Heart right ventricle (tissue), 16 donors: ENCODE results near the gene OCA2. TPM values are rescaled to one million over a fixed set of nuclear protein-coding genes. Genes with fewer than 3 reads are reported as not detected.

ENCODE experiments used
- ATAC-seq, 8 donors: fragments of 200-7000 bp; cut with Tn5 transposase; one replicate each; pipeline ENCODE4 v1.9.1; 2020; ENCODE audit warnings: mild to moderate bottlenecking in 8 of 8, moderate library complexity in 8 of 8, moderate number of reproducible peaks in 1 of 8
- DNase-seq, 2 donors: peaks; one replicate each; pipeline ENCODE4 v3.0.0-alpha.2; 2020
- H3K27ac ChIP-seq, 10 donors: fragments of 200-600 bp; sonication (generic) in 2 of 10; one replicate each; pipeline versions ENCODE4 v1.5.0 to v1.8.0; 2020 to 2022; ENCODE audit warnings: mild to moderate bottlenecking in 3 of 10
- H3K27me3 ChIP-seq, 7 donors: fragments of 200-600 bp; one replicate each; pipeline ENCODE4 v1.8.0; 2021 to 2022; ENCODE audit warnings: mild to moderate bottlenecking in 2 of 7
- H3K36me3 ChIP-seq, 9 donors: fragments of 200-600 bp; sonication (generic) in 1 of 9; one replicate each; pipeline versions ENCODE4 v1.5.0 to v1.8.0; 2020 to 2022; ENCODE audit warnings: mild to moderate bottlenecking in 2 of 9
- H3K4me1 ChIP-seq, 9 donors: fragments of 200-600 bp; sonication (generic) in 1 of 9; one replicate each; pipeline versions ENCODE4 v1.5.0 to v1.8.0; 2020 to 2022; ENCODE audit warnings: mild to moderate bottlenecking in 4 of 9
- H3K4me3 ChIP-seq, 10 donors: fragments of 200-600 bp; sonication (generic) in 2 of 10; one replicate each; pipeline versions ENCODE4 v1.5.0 to v1.8.0; 2020 to 2022; ENCODE audit warnings: mild to moderate bottlenecking in 7 of 10, moderate library complexity in 2 of 10
- H3K9me3 ChIP-seq, 11 donors: fragments of 200-600 bp in 10 of 11; sonication (generic) in 2 of 11; one replicate each; pipeline versions ENCODE4 v1.5.0 to v1.8.0; 2013 to 2022; ENCODE audit warnings: mild to moderate bottlenecking in 2 of 11, control low read depth in 1 of 11, moderate library complexity in 1 of 11
- WGBS, 2 donors: extraction: QIAGEN DNeasy Blood & Tissue Kit; methylation state at CpG; one replicate each; pipeline ENCODE4 v1.1.7; 2013; ENCODE audit warnings: inconsistent platforms in 1 of 2; 5-methylcytosine and 5-hydroxymethylcytosine counted together
- intact Hi-C, 10 donors: fragments of 100-400 bp; cut with DNase I; formaldehyde crosslinking; loops; one replicate each; pipeline versions ENCODE4 v1.11.1 to v1.14.2; 2022
- polyA plus RNA-seq, 2 donors: library from polyadenylated mRNA; stranded (reverse); fragments of 200-250 nt; gene quantifications; one replicate each; pipeline ENCODE4 v1.2.3, GENCODE V29; 2013
- total RNA-seq, 10 donors: library from RNA; stranded (reverse); fragmentation: NEBNext Ultra II Directional in 3 of 10; extraction: Animal tissue kit (Norgen Biotek cat#: 25700) in 3 of 10; gene quantifications; one replicate each; pipeline versions ENCODE4 v1.2.1 to v1.2.4, GENCODE V29; 2021 to 2023
- TF ChIP-seq, protein P1 (sequence below), 9 donors: fragments of 200-600 bp; sonication (generic) in 2 of 9; IDR thresholded peaks; one replicate each; pipeline versions ENCODE4 v1.5.0 to v1.8.0; 2021 to 2022; ENCODE audit warnings: antibody characterized with exemption in 9 of 9, mild to moderate bottlenecking in 5 of 9, moderate library complexity in 1 of 9
- donor health status: Arrhythmogenic right ventricular cardiomyopathy.
- donor health status: ischemic (EF 13 %, LVEDD 7.1; RV severe dilation, severe dysfunction).
- donor health status: healthy with polysubstance abuse.
- donor health status: DM: no; HTN: yes; CAD: no.
- donor health status: DM: no; HTN: no; CAD: no.
- donor health status: ischemic (EF 25% LVEDD 6.9; RV normal size, moderate dysfunction).
- donor health status: ischemic (EF 25% LVEDD 5.7; RV mildly dilated, moderate dysfunction).
- donor health status: healthy.
- donor health status: DM: yes; HTN: yes; CAD: no.
- donor health status: Ischemic cardiomyopathy.
- donor health status: ischemic (EF 35%, LVEDD 5.7; RV mildly dilated, moderate dysfunction).
- donor health status: nonischemic (EF 11% LVEDD 7.7; RV severe dilation, severe dysfunction).
- donor health status: DM: yes; HTN: yes; CAD: no.
- donor health status: PGD.
- donor health status: ischemic (EF 29% LVEDD 5.4; RV normal size, mild dysfunction).
- donor health status: nonischemic (EF 23%, LVEDD 6.1; RV moderate dilation, normal function).

Gene OCA2
- total and polyA plus RNA-seq, 12 donors: 0.04 to 0.32 (median 0.17) TPM; not detected in 6

DNA sequence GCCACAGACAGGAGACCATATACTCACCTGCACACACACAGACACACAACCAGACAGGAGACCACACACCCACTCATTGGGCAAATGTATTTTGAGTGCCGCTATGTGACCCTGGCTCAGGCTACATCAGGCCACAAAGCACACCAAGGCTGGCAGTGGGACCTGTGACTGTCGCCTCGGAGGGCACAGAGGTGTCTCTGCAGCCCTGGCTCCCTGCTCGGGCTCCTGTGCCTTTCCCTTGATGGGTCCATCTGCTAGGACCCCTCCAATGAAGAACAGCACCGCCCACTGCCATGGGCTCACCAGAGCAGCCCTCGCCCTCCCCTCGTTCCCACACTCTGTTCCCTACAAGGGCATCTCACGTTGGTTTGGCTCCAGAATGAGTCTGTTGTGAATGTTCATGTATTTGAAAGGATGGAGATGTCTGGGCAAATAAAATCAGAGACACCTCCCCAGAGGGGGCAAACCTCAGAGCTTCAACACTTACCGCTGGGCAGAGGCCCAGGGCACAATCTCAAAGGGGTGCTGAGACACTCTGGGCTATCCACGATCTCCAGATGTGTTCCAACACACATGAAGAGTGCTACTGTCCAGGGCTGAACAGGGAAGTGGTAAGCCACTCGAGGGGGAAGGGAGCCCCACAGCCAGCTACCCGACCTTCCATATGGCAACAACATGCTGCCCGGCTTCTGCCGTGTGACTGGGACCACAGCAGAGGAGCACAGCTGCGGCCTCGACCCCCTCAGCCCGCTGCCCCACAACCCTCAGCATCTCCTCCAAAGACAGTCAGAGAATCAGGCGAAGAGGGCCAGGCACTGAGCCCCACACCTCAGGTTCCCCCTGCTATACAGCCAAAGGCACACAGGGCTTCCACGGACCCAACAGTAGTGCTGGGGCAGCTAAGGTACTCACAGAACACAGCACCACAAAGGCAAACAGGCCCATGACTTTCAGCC lies 74.9 kb downstream of the OCA2 start:
- H3K36me3 ChIP-seq: no peaks in the 10 kb centered on the region
- H3K27me3 ChIP-seq: no peaks in the 10 kb centered on the region
- TF ChIP-seq, protein P1, sequence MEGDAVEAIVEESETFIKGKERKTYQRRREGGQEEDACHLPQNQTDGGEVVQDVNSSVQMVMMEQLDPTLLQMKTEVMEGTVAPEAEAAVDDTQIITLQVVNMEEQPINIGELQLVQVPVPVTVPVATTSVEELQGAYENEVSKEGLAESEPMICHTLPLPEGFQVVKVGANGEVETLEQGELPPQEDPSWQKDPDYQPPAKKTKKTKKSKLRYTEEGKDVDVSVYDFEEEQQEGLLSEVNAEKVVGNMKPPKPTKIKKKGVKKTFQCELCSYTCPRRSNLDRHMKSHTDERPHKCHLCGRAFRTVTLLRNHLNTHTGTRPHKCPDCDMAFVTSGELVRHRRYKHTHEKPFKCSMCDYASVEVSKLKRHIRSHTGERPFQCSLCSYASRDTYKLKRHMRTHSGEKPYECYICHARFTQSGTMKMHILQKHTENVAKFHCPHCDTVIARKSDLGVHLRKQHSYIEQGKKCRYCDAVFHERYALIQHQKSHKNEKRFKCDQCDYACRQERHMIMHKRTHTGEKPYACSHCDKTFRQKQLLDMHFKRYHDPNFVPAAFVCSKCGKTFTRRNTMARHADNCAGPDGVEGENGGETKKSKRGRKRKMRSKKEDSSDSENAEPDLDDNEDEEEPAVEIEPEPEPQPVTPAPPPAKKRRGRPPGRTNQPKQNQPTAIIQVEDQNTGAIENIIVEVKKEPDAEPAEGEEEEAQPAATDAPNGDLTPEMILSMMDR (IDR thresholded peaks at IDR 0.05): no peak
- H3K4me1 ChIP-seq: no peaks in the 10 kb centered on the region
- intact Hi-C loops: loop anchor here in 2 of 10 donors (5.0 to 10.0 kb wide), 2 partner anchors 98 to 1129 kb away; no protein-coding TSS in a partner anchor
- no peak for ATAC-seq
- H3K4me3 ChIP-seq: no peak overlapping the region
- no peak for DNase-seq
- H3K27ac ChIP-seq: no peak overlapping the region
- H3K9me3 ChIP-seq: no peaks in the 10 kb centered on the region
- WGBS, 2 donors: 79 to 88% methylated on average over 19 of the region's 19 CpGs

DNA sequence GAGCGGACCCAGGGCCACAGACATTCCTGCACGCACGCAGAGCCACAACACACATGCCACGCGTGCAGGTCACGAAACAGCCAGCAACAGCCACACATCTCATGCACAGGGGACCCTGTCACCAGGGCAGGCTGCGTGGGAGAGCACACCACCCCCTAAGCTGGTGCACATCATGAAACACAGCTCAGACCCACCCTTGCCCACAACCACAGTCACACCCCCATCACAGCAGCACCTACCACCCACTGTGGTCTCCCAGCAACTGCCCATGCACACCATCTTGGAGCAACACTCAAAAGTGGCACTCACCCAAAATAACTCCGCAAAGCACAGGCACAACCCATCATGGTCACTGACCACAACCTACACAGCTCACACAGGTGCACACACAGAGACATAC lies 75.7 kb downstream of the OCA2 start:
- TF ChIP-seq, protein P1 (IDR thresholded peaks at IDR 0.05): no peak
- no peak overlapping the region for H3K4me3 ChIP-seq
- ATAC-seq: no peak
- 92 to 94% methylated on average over 8 of the region's 8 CpGs for WGBS, 2 donors
- H3K27ac ChIP-seq: no peak overlapping the region
- H3K27me3 ChIP-seq: no peaks in the 10 kb centered on the region
- no peaks in the 10 kb centered on the region for H3K9me3 ChIP-seq
- intact Hi-C loops: loop anchor here in 2 of 10 donors (5.0 to 10.0 kb wide), 2 partner anchors 99 to 1129 kb away; no protein-coding TSS in a partner anchor
- no peak for DNase-seq
- H3K4me1 ChIP-seq: no peaks in the 10 kb centered on the region
- no peaks in the 10 kb centered on the region for H3K36me3 ChIP-seq

DNA sequence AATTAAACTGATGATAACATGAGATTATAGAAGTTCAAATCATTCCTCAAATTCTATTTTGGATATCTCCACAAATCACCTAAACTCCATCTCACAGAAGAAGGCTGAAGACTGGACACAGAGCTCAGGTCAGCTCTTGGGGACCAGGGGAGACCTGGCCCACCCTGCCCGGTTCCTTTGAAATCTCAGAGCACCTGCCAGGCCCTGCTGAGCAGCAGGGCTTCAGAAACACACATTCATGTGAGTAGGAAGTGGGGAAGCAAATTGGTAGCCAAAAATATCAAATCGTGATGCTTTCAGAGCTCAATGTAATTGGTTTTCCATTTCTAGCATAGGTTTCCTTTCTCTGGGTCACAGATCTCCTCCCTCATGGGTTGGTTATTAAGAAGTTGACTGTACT lies 76.2 kb downstream of the OCA2 start:
- intact Hi-C loops: loop anchor here in 2 of 10 donors (5.0 to 10.0 kb wide), 2 partner anchors 99 to 1128 kb away; no protein-coding TSS in a partner anchor
- H3K36me3 ChIP-seq: no peaks in the 10 kb centered on the region
- no peaks in the 10 kb centered on the region for H3K9me3 ChIP-seq
- H3K4me1 ChIP-seq: no peaks in the 10 kb centered on the region
- TF ChIP-seq, protein P1 (IDR thresholded peaks at IDR 0.05): no peak
- DNase-seq: no peak
- H3K4me3 ChIP-seq: no peak overlapping the region
- WGBS, 2 donors: 77 to 82% methylated on average over 2 of the region's 2 CpGs
- no peak for ATAC-seq
- H3K27me3 ChIP-seq: no peaks in the 10 kb centered on the region
- H3K27ac ChIP-seq: no peak overlapping the region

DNA sequence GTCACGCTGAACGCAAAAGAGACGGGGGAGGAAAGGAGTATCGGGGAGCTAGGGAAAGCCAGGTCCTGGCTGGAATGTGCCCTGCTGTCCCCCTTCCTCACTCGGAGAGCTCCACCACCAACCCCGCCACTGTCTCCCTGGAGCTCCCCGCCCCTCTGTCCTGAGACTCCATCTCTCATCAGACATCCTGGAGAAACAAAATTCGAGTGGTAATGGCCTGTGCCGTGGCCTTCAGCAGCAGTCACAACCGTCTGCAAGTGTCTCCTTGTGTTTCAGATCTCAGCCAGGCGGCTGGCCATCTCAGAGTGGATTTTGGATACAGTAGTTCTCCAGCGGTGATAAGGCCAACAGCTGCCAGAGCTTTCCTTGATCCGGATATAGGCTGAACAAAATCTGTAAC lies 76.9 kb downstream of the OCA2 start:
- Histone ChIP-seq H3K4me1 (no peaks in the 10 kb centered on the region), H3K4me3 (no peak overlapping the region), H3K27ac (no peak overlapping the region), H3K27me3 (no peaks in the 10 kb centered on the region), H3K36me3 (no peaks in the 10 kb centered on the region), H3K9me3 (no peaks in the 10 kb centered on the region)
- WGBS, 2 donors: 52 to 66% methylated on average over 13 of the region's 13 CpGs
- DNase-seq (no peak), ATAC-seq (no peak)
- TF ChIP-seq, protein P1 (IDR thresholded peaks at IDR 0.05): no peak
- intact Hi-C loops: loop anchor here in 2 of 10 donors (5.0 to 10.0 kb wide), 2 partner anchors 100 to 1127 kb away; no protein-coding TSS in a partner anchor
